Fibroblast of lung (primary cell): ENCODE data around the gene RIPOR3.
A peak's percentile ranks its signal among the peaks of the same experiment; 100 is the strongest.

ENCODE experiments used
- EZH2 ChIP-seq: IDR thresholded peaks from 2 replicates; pipeline ENCODE4 v1.5.1; 2012; ENCODE audit warnings: low read length, control low read depth, mild to moderate bottlenecking; ENCODE audit errors: missing control alignments
- TF ChIP-seq, protein P1 (sequence below), 2 donors: IDR thresholded peaks in 1 of 2; conservative IDR thresholded peaks in 1 of 2; 1 replicate in 1 of 2; 2 replicates in 1 of 2; pipeline ENCODE4 v1.5.1; 2011 to 2012; ENCODE audit warnings: low read length in 2 of 2, control low read depth in 1 of 2, inconsistent platforms in 1 of 2, low read depth in 1 of 2, mild to moderate bottlenecking in 1 of 2

DNA sequence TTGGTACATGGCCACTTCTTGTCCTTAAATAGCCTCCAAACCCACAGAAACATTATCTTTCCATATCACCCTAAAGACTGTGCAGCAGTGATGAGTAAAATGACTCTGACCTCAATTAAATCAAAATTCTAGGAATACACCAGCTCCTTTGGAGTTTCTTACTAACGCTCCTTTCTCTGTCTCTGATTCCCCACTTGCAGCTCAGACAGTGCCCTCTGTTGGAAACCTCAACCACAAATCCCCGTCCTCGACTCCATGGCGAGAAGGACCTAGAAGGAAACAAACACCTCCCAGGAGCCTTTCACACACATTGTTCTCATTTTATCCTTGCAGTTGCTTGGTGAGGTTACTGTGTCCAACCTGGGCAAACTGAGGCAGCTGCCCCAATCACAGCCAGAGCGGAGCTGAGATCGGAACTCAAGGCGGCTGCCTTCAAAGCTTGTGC, 22.3 kb upstream of the RIPOR3 start:
- TF ChIP-seq, protein P1, sequence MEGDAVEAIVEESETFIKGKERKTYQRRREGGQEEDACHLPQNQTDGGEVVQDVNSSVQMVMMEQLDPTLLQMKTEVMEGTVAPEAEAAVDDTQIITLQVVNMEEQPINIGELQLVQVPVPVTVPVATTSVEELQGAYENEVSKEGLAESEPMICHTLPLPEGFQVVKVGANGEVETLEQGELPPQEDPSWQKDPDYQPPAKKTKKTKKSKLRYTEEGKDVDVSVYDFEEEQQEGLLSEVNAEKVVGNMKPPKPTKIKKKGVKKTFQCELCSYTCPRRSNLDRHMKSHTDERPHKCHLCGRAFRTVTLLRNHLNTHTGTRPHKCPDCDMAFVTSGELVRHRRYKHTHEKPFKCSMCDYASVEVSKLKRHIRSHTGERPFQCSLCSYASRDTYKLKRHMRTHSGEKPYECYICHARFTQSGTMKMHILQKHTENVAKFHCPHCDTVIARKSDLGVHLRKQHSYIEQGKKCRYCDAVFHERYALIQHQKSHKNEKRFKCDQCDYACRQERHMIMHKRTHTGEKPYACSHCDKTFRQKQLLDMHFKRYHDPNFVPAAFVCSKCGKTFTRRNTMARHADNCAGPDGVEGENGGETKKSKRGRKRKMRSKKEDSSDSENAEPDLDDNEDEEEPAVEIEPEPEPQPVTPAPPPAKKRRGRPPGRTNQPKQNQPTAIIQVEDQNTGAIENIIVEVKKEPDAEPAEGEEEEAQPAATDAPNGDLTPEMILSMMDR (conservative IDR thresholded peaks at IDR 0.05 in 1 of 2, IDR thresholded peaks at IDR 0.05 in 1 of 2; ENCODE audit: low read depth in 1 of 2, low read length in 2 of 2) = peak; percentile 63 to 75
- TF ChIP-seq EZH2 = no peak
